IMR-90 (cell line): Measurements from ENCODE around the gene MID1. TPM values are rescaled to one million over a fixed set of nuclear protein-coding genes. Genes with fewer than 3 reads are reported as not detected.

Source experiments
- ATAC-seq: fragments of 200-7000 bp; cut with Tn5 transposase; 2 replicates; pipeline ENCODE4 v1.9.1; 2020; ENCODE audit warnings: low read depth, mild to moderate bottlenecking, moderate library complexity
- BruUV-seq: library from RNA; stranded (reverse); fragments of 400-500 nt; replicated peaks from 2 replicates; lab custom pipeline; 2021; lab: Mats Ljungman, UMichigan
- CTCF ChIA-PET: fragments of 300-600 bp; formaldehyde crosslinking; extraction: SDS; loops from one replicate; lab custom pipeline; 2021; ENCODE audit warnings: antibody characterized with exemption; lab: Yijun Ruan, JAX
- POLR2A ChIA-PET: fragments of 300-600 bp; sonication (Branson Sonifier 250); formaldehyde crosslinking; loops from one replicate; lab custom pipeline; 2022; ENCODE audit warnings: antibody characterized with exemption; ENCODE audit not compliant: unreplicated experiment; lab: Charles Lee
- DNase-seq: peaks from one replicate; pipeline ENCODE4 v3.0.0; 2013
- H2AFZ ChIP-seq: replicated peaks from 2 replicates; pipeline ENCODE3; 2013; ENCODE audit warnings: low read length, mild to moderate bottlenecking; ENCODE audit not compliant: poor library complexity
- H2AK5ac ChIP-seq: 2 replicates; pipeline ENCODE4 v1.6.1; 2013; ENCODE audit warnings: low read depth, low read length, inconsistent platforms
- H2AK9ac ChIP-seq: replicated peaks from 2 replicates; pipeline ENCODE3; 2013; ENCODE audit warnings: mild to moderate bottlenecking, low read depth, low read length, moderate library complexity; ENCODE audit not compliant: poor library complexity
- H2BK120ac ChIP-seq: 2 replicates; pipeline ENCODE4 v1.6.1; 2013; ENCODE audit warnings: low read depth, low read length, inconsistent platforms
- H2BK15ac ChIP-seq: 3 replicates; pipeline ENCODE4 v1.6.1; 2013; ENCODE audit warnings: low read depth, low read length, inconsistent platforms
- H2BK20ac ChIP-seq: 2 replicates; pipeline ENCODE4 v1.6.1; 2013; ENCODE audit warnings: low read depth, mild to moderate bottlenecking, inconsistent platforms, low read length, moderate library complexity
- H2BK5ac ChIP-seq: 2 replicates; pipeline ENCODE4 v1.6.1; 2013; ENCODE audit warnings: mild to moderate bottlenecking, low read depth, low read length, inconsistent platforms; ENCODE audit not compliant: poor library complexity, severe bottlenecking
- H3K14ac ChIP-seq: replicated peaks from 2 replicates; pipeline ENCODE4 v1.6.1; 2013; ENCODE audit warnings: low read depth, low read length, inconsistent platforms
- H3K18ac ChIP-seq: 2 replicates; pipeline ENCODE4 v1.6.1; 2013; ENCODE audit warnings: low read depth, low read length, control low read depth
- H3K23ac ChIP-seq: 2 replicates; pipeline ENCODE4 v1.6.1; 2013; ENCODE audit warnings: low read depth, low read length, inconsistent platforms
- H3K27ac ChIP-seq: 2 replicates; pipeline ENCODE4 v1.5.1; 2013; ENCODE audit warnings: mild to moderate bottlenecking, control low read depth, low read length; ENCODE audit not compliant: insufficient read depth
- H3K27me3 ChIP-seq: 2 replicates; pipeline ENCODE4 v1.6.1; 2013; ENCODE audit warnings: low read length; ENCODE audit not compliant: control insufficient read depth, insufficient read depth
- H3K36me3 ChIP-seq: 2 replicates; pipeline ENCODE4 v1.6.1; 2013; ENCODE audit warnings: low read length, mixed read lengths; ENCODE audit not compliant: control insufficient read depth, insufficient read depth
- H3K4ac ChIP-seq: 2 replicates; pipeline ENCODE4 v1.6.1; 2013; ENCODE audit warnings: low read depth, low read length, inconsistent platforms
- H3K4me1 ChIP-seq: 2 replicates; pipeline ENCODE4 v1.6.1; 2013; ENCODE audit warnings: low read length, mixed read lengths; ENCODE audit not compliant: control insufficient read depth, insufficient read depth
- H3K4me2 ChIP-seq: 2 replicates; pipeline ENCODE4 v1.6.1; 2013; ENCODE audit warnings: low read depth, mild to moderate bottlenecking, control low read depth, low read length, moderate library complexity
- H3K4me3 ChIP-seq: 2 replicates; pipeline ENCODE4 v1.5.1; 2013; ENCODE audit warnings: low read depth, mild to moderate bottlenecking, control low read depth, low read length, moderate library complexity; ENCODE audit not compliant: insufficient read depth
- H3K56ac ChIP-seq: 2 replicates; pipeline ENCODE4 v1.6.1; 2013; ENCODE audit warnings: low read length, inconsistent platforms; ENCODE audit not compliant: insufficient read depth; ENCODE audit errors: extremely low read depth
- H3K79me1 ChIP-seq, 2 experiments: 2 replicates each; pipeline ENCODE4 v1.6.1; 2013; ENCODE audit warnings: low read length in 2 of 2, inconsistent platforms in 1 of 2, low read depth in 1 of 2
- H3K9ac ChIP-seq: 2 replicates; pipeline ENCODE4 v1.6.1; 2013; ENCODE audit warnings: low read depth, low read length, control low read depth
- H3K9me1 ChIP-seq: 2 replicates; pipeline ENCODE4 v1.6.1; 2013; ENCODE audit warnings: low read length, inconsistent platforms; ENCODE audit not compliant: insufficient read depth
- H3K9me3 ChIP-seq: 2 replicates; pipeline ENCODE4 v1.6.1; 2013; ENCODE audit warnings: low read length; ENCODE audit not compliant: control insufficient read depth, insufficient read depth
- H4K20me1 ChIP-seq: 2 replicates; pipeline ENCODE4 v1.6.1; 2013; ENCODE audit warnings: low read length, inconsistent platforms; ENCODE audit not compliant: insufficient read depth
- H4K5ac ChIP-seq: 2 replicates; pipeline ENCODE4 v1.6.1; 2013; ENCODE audit warnings: mild to moderate bottlenecking, low read depth, low read length, control low read depth
- H4K8ac ChIP-seq, 2 experiments: 2 replicates each; pipeline ENCODE4 v1.6.1; 2013; ENCODE audit warnings: low read depth in 2 of 2, low read length in 2 of 2, control low read depth in 1 of 2, inconsistent platforms in 1 of 2
- H4K91ac ChIP-seq: 2 replicates; pipeline ENCODE4 v1.6.1; 2013; ENCODE audit warnings: low read depth, low read length, inconsistent platforms; ENCODE audit not compliant: insufficient read depth
- CTCF ChIP-seq: conservative IDR thresholded peaks from 2 replicates; pipeline ENCODE4 v1.5.1; 2012; ENCODE audit warnings: mild to moderate bottlenecking, low read depth, low read length, improper control_type of control experiment
- FOS ChIP-seq: fragments of 150-350 bp; IDR thresholded peaks from 2 replicates; pipeline ENCODE4 v1.6.1; 2016; ENCODE audit warnings: low read depth, low read length
- MXI1 ChIP-seq: IDR thresholded peaks from 2 replicates; pipeline ENCODE4 v1.6.1; 2012; ENCODE audit warnings: low read depth, mild to moderate bottlenecking, low read length, moderate library complexity, borderline replicate concordance
- NFE2L2 ChIP-seq: fragments of 150-350 bp; IDR thresholded peaks from 2 replicates; pipeline ENCODE4 v1.6.1; 2016; ENCODE audit warnings: low read depth, mild to moderate bottlenecking, low read length
- POLR2A ChIP-seq: IDR thresholded peaks from 2 replicates; pipeline ENCODE4 v1.6.1; 2012; ENCODE audit warnings: mild to moderate bottlenecking, low read depth, low read length
- RAD21 ChIP-seq: IDR thresholded peaks from 2 replicates; pipeline ENCODE4 v1.6.1; 2012; ENCODE audit warnings: low read length, improper control_type of control experiment
- SMC3 ChIP-seq: fragments of 150-350 bp; IDR thresholded peaks from 2 replicates; pipeline ENCODE4 v1.6.1; 2016; ENCODE audit warnings: low read depth, mild to moderate bottlenecking, antibody characterized with exemption, low read length, moderate library complexity
- WGBS, 2 experiments: methylation state at CpG; one replicate each; pipeline versions ENCODE4 v1.1.5 to v1.1.7; 2013; ENCODE audit warnings: missing lambda C conversion rate in 2 of 2; ENCODE audit not compliant: insufficient read length in 1 of 2; ENCODE audit errors: extremely low coverage in 2 of 2; 5-methylcytosine and 5-hydroxymethylcytosine counted together
- dilution Hi-C: fragments of 300-500 bp; cut with HindIII; formaldehyde crosslinking; loops from one replicate; pipeline ENCODE4 v1.14.3; 2018; ENCODE audit warnings: low sequenced_read_pairs; ENCODE audit not compliant: unreplicated experiment
- in situ Hi-C: fragments of 300-500 bp; cut with MboI; formaldehyde crosslinking; loops from 3 replicates; pipeline ENCODE4 v1.14.3; 2019; ENCODE audit warnings: low sequenced_read_pairs, inconsistent platforms, mixed read lengths
- intact Hi-C: fragments of 100-400 bp; cut with micrococcal nuclease; formaldehyde crosslinking; loops from 2 replicates; pipeline ENCODE4 v1.10.0; 2022
- polyA plus RNA-seq, 3 experiments: library from polyadenylated mRNA; depleted of rRNA; stranded (reverse); fragments of >200 nt; gene quantifications; 2 replicates each; pipeline ENCODE4 v1.2.3, GENCODE V29; 2012; ENCODE audit warnings: low replicate concordance in 1 of 3
- total RNA-seq: library from RNA; depleted of rRNA; stranded (reverse); fragments of >200 nt; gene quantifications from 2 replicates; pipeline ENCODE4 v1.2.3, GENCODE V29; 2012

Gene MID1
- total and polyA plus RNA-seq, 2 of the 4 experiments (the other 2 are of a cell fraction) = 37.2 to 106 TPM

- Histone ChIP-seq H3K9ac (no peak overlapping the region), H3K27me3 (no peaks in the 10 kb centered on the region), H3K18ac (no peak overlapping the region), H3K14ac (0 out of 2 replicates have a peak overlapping the region, but pooled peaks have one; percentile 18), H3K4me2 (no peak overlapping the region), H2AK5ac (0 out of 2 replicates have a peak overlapping the region, but pooled peaks have one; percentile 51), H3K23ac (no peak overlapping the region), H3K4ac (no peak overlapping the region), H3K9me1 (no peaks in the 10 kb centered on the region), H4K8ac (peak overlapping the region in 1 of 2 experiments; percentile 19; a peak in 1 of 4 replicates), H4K91ac (no peak overlapping the region), H3K56ac (no peak overlapping the region), H3K4me1 (no peaks in the 10 kb centered on the region), H3K36me3 (no peaks in the 10 kb centered on the region), H3K27ac (no peak overlapping the region), H2AFZ (peak overlapping the region; percentile 26), H4K5ac (no peak overlapping the region), H3K4me3 (no peak overlapping the region), H3K9me3 (no peaks in the 10 kb centered on the region), H2BK120ac (no peak overlapping the region), H2BK20ac (no peak overlapping the region), H2AK9ac (no peak overlapping the region), H2BK15ac (no peak overlapping the region), H3K79me1 (peaks cover 4 to 23% of the 10 kb centered on the region in 2 experiments; a peak in 3 of 4 replicates), H2BK5ac (peak overlapping the region; percentile 26), H4K20me1 (no peaks in the 10 kb centered on the region)
- intact Hi-C loops (no loop called here), dilution Hi-C loops (no loop called here), in situ Hi-C loops (no loop called here)
- WGBS, 2 experiments = no CpG with 5 or more reads among the region's 1 CpG
- TF ChIP-seq RAD21 (peak; percentile 57), SMC3 (peak; percentile 53), POLR2A (no peak), MXI1 (no peak), CTCF (peak; percentile 46), FOS (no peak), NFE2L2 (no peak)
- ATAC-seq (no peak), DNase-seq (peak; percentile 32)
- ChIA-PET CTCF (interaction anchor here (0.7 to 1.1 kb wide), 3 partner anchors 204 to 446 kb away, joined by 3 to 6 read pairs (median 3); no protein-coding TSS in a partner anchor), POLR2A (no interaction called here)
- BruUV-seq = no TSS peak
These were observed 22.5 kb downstream of the MID1 start for GRCh38 chrX:10597871-10598270.
